ENCODE measurements around the gene OR5AN1.
"Not testable (repeated sequence)": the region's sequence is repeated elsewhere in the genome, so short reads cannot be mapped to it uniquely, and the experiment has no call there.

Gene OR5AN1, protein sequence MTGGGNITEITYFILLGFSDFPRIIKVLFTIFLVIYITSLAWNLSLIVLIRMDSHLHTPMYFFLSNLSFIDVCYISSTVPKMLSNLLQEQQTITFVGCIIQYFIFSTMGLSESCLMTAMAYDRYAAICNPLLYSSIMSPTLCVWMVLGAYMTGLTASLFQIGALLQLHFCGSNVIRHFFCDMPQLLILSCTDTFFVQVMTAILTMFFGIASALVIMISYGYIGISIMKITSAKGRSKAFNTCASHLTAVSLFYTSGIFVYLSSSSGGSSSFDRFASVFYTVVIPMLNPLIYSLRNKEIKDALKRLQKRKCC

DNA sequence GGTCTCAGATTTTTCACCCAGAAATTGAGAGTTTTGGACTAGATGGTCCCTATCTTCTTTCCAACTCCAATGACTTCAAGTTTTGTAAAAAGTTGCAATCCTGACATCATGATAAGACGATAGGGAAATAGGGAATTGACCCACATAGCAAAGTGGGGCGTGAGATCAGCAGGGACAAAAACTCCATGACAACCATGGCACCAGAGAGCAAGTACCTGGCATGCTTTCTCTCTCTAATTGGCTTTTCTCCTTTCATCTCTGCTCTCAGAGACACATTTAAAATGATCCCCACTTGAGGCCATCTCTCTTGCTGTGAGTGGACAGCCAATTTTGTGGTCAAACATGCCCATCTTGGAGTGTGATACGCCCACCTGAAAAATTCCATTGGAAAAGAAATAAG is at the start of gene OR5AN1:
Gene OR5AN1 (plus strand): TSS at position 301 of the 400 bp plus-strand sequence. CDS start 5,564 bp downstream, outside the sequence.
- DNase-seq (ENCODE audit: low read depth), result no peak

DNA sequence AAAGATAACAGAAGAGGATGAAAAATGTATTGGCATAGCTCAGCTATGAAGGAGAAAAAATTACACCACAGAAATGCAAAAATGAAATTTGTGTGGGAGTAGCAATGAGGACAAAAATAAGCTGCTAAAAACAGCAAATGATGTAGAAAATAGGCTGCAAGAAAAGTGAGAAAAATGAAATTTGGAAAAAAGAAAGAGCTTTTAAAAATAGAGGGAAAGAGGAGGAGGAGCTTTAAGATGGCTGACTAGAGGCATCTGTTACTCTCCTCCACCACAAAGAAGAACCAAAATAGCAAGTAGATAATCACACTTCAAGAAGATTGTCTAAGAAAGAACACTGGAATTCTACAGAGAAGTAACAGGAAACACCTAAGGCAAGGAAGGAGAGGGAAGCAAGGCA is 23.7 kb upstream of the OR5AN1 start:
- no peak for DNase-seq (ENCODE audit: low read depth)

DNA sequence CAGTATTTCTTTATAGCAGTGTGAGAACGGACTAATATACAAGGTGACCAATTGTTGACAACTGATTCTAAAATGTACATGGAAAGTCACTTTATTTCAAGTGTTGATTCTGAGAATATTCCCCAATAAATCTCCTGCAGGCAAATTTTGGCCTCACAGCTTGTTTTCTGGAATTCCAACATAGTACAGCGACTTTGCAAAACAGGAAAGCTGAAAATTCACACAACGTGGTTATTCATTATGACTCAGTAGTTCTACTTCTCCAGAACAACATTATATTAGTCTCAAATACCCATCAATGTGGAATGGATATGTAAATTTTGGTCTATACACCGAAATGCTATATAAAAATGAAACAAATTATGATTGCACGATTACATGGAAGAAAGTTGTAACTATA is 22.5 kb upstream of the OR5AN1 start:
- no peak for DNase-seq (ENCODE audit: low read depth)

DNA sequence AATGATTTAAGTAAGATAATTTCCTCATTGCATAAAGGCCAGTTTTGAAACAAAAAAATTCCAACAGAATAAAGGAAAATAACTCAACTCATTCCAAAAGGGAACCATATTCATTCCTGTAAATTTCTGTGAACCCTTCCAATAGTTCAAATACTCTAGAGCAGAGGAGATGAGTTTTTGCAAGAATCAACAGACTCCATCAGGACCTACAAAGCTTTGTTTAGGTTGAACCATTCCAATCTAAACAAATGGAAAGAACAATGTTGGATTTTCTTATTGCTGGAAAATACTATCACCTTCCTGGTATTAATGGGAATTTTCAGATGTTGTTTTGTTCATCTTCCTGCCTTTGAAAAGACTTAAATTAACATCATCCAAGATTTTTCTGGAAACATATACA is 21.8 kb upstream of the OR5AN1 start:
- DNase-seq (ENCODE audit: low read depth), result no peak

DNA sequence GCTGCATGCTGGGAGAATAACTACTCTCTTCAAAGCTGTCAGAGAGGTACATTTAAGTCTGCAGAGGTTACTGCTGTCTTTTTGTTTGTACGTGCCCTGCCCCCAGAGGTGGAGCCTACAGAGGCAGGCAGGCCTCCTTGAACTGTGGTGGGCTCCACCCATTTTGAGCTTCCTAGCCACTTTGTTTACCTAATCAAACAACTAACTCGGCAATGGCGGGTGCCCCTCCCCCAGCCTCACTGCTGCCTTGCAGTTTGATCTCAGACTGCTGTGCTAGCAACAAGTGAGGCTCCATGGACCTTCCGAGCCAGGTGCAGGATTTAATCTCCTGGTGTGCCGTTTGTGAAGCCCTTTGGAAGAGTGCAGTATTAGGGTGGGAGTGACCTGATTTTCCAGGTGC is 9.0 kb upstream of the OR5AN1 start:
- DNase-seq (ENCODE audit: low read depth), result not testable (repeated sequence)

DNA sequence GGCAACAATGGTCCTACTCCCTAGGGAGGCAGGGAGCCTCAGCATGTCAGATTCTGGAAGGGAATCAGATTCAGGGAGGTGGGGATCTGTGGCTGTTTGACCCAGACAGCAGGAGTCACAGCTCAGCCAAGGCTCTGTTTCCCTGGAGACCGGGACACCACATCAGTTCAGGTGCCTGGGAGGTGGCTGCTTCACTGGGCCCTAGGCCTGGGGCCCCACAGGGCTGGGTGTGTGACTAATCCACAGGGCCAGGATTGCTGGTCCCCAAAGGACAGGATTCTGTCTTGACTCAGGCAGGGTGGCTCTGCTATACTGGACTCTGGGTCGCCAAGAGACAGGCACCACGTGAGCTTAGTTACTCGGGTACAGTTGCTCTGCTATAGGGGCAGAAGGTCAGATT is 3.5 kb upstream of the OR5AN1 start:
- DNase-seq (ENCODE audit: low read depth), result no peak

DNA sequence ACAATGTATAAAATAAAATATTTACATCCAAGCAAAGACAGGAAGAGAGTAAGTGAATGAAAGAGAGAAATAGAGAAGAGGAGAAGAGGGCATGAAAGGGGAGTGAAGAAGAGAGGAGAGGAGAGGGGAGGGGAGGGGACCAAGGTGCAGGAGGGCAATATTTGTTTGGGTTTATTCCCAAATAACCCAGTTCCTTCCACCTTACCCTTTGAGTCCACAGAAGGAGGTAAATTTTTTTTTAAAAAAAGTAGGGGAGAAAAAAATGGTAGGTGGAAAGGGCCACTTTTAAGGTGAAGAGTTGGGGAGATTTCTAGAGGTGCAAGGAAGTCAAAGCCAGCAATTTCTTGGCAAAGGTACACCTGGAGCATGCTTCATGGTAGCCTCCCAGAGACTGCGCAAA is 2.1 kb upstream of the OR5AN1 start:
- DNase-seq (ENCODE audit: low read depth), result no peak

DNA sequence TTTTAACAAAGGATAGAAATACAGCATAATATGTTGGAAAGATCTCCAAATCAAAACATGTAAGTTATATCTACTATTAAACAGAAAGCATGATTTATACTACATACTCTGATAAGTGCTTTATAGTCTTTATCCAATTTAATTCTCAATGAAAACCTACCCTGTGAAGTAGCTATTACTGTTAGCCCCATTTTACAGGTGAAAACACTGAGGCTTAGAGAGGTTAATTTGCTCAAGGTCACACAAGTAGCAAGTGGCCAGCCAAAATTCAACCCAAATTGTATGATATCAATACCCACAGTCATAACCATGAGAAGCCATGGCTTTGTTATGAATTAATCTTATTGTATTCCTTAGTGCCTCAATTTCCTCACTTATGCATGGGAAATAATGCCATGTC is 675 bp upstream of the OR5AN1 start:
- DNase-seq (ENCODE audit: low read depth), result no peak

DNA sequence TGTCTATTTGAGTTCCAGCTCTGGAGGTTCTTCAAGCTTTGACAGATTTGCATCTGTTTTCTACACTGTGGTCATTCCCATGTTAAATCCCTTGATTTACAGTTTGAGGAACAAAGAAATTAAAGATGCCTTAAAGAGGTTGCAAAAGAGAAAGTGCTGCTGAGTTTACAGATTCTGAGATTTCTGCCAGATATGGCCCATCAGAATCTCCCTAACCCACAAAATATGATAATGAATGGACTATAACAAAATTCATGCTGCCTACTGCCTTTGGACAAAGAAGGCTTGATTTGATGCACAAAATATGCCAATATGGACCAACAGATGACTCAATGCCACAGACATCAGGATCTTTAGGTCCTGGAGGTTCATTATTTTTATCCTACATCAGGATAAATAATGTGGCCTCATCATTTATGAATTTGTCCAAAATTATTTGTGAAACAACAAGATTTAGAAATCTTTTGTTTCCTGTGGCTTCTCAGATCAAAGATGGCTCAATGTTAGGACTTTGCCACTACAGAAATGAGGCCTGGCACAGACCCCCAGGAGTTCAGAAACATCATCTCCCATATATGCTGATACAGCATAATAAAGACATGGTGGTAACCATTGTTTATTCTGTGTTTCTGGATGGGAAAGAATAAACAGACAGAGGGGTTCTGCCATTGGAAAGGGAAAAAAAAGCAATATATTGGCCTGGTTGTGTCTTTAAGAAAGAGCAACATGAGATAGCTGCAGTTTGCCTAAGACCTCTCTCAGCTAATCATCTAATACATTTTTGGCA is 6.7 kb downstream of the OR5AN1 start:
- DNase-seq (ENCODE audit: low read depth), result no peak

DNA sequence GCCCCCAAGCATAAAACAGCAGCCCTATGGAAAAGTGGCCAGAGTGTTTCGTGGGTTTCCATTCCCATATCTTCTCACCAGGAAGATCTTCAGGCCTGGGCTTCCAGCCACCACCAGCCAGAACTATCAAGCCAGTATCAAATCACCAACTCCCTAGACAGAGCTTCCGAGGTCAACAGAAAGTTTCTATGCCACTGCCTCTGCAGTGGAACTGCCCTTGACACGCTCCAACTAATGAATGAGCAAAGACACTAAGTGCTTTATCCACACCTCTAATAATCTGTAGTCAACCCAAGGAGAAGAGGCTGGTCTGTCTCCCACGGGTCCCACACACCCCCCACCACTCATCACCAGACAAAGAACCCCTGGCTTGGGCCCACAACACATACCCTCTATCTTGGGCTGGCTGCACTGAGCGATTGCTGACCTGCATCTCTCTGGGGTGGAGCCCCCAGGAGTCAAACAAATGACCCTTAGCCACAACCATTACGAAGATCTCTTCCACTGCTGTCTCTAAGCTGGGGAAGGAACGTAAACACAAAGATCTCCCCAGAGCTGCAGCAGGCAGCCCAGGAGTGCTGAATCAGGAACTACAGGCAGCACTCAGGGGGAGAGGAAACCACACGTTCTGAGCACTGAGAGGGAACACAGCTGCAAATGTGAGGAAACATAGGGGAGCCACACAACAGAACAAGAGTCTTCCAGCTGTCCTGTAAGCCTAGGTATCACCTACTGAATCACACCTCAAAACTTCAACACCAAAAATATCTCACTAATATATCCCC is 9.7 kb downstream of the OR5AN1 start:
- no peak for DNase-seq (ENCODE audit: low read depth)

DNA sequence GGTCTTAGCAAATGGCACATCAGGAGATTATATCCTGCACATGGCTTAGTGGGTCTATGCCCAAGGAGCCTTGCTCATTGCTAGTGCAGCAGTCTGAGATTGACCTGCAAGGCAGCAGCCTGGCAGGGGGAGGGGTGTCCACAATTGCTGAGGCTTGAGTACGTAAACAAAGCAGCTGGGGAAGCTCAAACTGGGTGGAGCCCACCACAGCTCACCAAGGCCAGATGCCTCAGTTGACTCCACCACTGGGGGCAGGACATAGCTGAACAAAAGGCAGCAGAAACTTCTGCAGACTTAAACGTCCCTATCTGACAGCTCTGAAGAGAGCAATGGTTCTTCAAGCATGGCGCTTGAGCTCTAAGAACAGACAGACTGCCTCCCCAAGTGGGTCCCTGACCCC is 13.6 kb downstream of the OR5AN1 start:
- not testable (repeated sequence) for DNase-seq (ENCODE audit: low read depth)

DNA sequence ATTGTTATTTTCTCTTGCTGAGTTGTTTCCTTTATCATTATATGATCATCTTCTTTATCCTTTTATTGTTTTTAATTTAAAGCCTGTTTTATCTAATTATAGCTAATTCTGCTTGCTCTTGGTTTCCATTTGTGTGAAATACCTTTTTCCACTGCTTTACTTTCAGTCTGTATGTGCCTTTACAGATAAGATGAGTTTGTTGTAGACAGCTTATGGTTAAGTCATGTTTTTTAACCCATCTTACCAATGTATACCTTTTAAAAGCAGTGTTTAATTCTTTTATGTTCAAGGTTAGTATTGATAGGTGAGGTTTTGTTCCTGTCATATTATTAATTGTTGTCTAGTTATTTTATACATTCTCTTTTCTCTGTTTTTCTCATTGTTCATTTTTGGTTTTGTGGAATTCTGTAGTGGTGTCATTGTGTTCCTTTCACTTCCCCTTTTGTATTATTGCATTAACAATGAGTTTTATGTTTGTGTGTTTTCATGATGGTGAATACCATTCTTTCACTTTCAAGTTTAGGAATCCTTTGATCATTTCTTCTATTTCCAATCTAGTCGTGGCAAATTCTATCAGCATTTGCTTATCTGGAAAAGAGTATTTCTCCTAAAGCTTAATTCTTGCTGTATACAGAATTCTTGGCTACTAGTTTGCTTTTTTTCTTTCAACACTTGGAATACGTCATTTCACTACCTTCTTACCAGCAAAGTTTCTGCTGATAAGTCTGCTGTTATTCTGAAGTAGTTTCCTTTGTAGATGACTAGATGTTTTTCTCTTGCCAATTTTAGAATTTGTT is 21.8 kb downstream of the OR5AN1 start:
- no peak for DNase-seq (ENCODE audit: low read depth)

DNA sequence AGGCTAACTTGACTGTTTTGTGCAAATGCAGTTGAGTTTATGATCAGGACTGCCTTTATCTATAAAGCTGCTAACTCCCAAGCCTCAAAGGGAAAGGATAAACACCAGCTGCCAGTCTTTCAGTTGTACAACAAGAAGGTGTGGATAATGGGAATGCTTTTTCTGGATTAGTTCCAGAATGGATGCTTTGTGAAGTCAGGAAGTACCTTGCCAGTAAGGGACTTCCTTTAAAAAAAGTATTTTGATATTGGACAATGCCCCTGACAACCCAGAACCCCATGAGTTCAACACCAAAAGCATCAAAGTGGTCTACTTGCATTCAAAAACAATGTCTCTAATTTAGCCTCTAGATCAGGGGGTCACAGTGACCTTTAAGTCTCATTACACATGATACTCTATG is 35.5 kb downstream of the OR5AN1 start:
- no peak for DNase-seq (ENCODE audit: low read depth)

DNA sequence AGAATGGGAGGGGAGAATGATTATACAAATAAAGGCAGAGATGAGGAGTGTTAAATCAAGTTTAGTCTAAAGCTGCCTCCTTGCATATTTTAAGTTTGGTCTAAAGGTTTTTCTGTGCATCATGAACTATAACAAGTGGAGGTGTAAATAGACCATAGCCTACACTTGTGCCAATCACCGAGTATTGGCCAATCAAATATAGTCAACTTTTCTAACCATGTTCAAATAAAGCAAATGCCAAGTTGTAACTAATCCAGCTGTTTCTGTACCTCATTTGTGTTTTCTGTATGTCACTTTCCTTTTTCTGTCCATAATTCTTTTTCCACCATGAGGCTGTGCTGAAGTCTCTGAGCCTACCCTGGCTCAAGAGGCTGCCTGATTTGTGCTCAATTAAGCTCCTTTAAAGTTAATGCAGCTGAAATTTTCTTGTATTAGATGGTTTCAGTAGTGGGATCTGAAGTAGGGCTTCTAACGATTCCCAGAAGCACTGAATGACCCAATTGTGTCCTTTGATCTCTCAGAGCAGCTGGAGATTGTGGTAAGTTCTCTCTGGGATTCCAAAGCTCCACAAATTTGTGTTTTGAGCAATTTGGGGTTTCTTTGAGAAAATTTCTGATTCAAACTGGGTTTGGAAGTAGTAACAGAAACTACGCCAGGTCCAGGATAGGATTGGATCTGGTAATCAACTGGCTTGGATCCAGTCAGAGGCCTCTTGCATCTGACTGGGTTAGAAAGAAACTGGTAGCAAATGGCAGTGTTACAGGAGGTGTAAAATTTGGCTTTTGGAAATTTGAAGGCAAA is 42.0 kb downstream of the OR5AN1 start:
- no peak for DNase-seq (ENCODE audit: low read depth)

DNA sequence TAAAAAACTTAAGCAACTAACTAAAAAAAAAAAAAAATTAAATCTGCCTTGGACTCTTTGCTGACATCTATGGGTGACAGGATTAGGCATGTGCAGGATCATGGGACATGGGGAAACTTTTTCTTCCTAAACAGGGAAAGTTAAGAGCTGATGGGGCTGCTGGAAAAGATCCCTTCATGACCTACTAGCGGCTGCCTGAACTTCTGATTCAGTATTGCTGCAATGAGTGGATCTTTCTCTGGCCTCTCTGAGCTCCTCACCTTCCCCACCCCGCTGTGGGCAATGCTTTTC is 42.5 kb downstream of the OR5AN1 start:
- DNase-seq (ENCODE audit: low read depth), result no peak

DNA sequence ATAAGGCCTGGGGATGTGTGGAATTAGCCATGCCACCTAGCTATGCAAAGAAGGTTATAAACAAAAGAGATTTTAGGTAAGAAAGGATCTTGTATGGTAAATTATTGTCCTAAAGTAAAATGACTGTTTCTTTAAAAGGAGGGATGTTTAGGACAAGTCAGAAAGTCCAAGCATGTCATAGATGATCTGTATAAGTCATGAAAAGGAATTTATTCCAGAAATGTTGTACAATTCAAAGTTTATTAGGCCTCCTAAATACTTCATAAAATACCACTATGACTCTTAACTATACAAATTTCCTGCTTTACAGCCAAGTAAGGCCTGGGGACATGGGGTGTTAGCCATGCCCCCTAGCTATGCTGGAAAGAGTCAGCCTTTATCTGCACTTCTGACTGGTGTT is 44.9 kb downstream of the OR5AN1 start:
- no peak for DNase-seq (ENCODE audit: low read depth)

DNA sequence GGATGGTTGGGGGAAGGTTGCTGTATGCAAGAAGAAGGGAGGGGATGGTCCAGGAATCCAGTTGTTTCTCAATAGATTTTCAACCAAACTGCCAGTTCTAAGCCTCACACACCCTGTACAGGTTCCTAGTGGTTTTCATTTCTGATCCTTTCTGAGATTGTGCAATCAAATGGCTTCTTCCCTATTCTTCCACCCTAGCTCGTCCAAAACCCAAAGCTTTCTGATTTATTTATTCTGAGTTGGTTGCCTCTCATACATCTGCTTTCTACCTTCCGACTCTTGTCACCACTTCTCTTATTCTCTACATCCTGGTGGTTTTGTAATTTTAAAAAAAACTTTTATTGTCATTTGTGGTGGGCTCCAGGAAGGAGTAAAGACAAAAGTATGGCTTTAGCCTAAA is 55.0 kb downstream of the OR5AN1 start:
- DNase-seq (ENCODE audit: low read depth), result no peak

DNA sequence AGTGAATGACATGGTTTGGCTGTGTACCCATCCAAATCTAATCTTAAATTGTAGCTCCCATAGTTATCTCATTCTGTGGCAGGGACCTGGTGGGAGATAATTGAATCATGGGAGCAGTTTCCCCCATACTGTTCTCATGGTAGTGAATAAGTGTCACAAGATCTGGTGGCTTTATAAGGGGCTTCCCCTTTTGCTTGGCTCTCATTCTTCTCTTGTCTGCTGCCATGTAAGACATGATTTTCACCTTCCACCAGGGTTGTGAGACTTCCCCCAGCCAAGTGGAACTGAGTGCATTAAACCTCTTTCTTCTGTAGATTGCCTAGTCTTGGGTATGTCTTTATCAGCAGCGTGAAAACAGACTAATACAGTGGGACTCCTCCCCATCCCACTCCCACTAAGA is 56.4 kb downstream of the OR5AN1 start:
- no peak for DNase-seq (ENCODE audit: low read depth)

DNA sequence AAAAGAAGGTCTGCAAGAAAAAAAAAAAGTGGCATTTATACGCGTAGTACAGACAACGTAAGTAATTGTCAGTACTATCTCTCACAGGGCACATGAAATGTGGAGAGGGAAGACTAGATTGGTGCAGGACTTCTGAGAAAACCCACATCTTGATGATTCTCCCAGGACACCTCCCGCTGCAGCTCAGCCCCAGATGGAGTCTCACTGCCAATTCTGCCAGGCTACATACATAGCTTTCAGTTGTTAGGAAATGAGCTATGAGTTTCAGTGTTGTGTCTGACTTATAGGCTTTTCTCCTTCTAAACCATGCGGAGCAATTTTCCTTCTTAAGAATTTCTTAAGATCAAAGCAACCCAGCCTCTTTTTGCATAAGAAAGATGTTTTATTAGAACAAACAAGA is 57.9 kb downstream of the OR5AN1 start:
- DNase-seq (ENCODE audit: low read depth), result no peak

DNA sequence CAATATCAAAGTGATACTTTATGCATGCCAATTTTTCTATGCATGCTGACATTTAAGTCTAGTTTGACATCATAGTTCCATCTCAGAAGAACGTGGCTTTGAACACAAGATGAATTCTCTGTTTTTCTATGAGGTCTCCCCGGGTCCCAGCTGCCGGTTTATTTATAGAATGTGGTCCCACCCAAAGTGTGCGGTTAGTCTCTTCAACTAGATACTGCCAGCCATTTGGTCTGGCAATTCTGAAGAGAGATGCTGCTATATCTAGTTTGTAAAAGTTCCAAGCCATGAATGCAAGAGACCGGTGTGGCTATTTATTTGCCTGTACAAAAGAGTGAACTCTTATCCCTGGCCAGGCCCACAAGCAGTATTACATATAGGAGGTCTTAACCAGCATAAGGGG is 58.3 kb downstream of the OR5AN1 start:
- no peak for DNase-seq (ENCODE audit: low read depth)

DNA sequence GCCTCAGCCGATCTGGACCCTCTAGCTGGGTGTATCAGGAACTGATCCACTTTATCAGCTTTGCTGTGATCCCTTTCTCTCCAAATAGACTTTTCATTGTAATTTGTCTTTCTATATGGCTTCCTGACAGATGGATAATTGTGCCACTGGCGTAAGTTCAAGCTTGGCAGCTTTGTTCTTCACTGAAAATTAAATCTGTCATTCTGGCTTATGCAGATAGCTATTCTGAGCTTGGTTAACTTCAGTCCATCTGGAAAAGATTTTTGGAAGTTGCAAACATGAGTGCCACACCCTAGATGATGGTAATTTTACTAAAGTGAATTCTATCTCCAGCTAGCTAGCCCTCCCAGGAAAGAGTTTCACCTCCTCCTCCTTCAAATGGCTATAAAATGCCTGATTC is 59.5 kb downstream of the OR5AN1 start:
- no peak for DNase-seq (ENCODE audit: low read depth)

All from HS-27A (cell line).